NCI-H2171 treated with DMSO at 0.1 percent for 48 hours (cell line): Measurements from ENCODE around the gene BSND.

Experiments
- DNase-seq: peaks from one replicate; lab custom pipeline; 2025; lab: John Stamatoyannopoulos, UW

The BSND gene

GRCh38 chr1:55048453-55049270 is 49.9 kb downstream of the BSND start:
- DNase-seq = no peak

GRCh38 chr1:55049271-55049913 is 50.7 kb downstream of the BSND start:
- DNase-seq = no peak

GRCh38 chr1:55049914-55050278 is 51.2 kb downstream of the BSND start:
- DNase-seq = peak; percentile 79

GRCh38 chr1:55050283-55050682 is 51.5 kb downstream of the BSND start:
- DNase-seq = peak; percentile 75

GRCh38 chr1:55051169-55051568 is 52.4 kb downstream of the BSND start:
- no peak for DNase-seq

- no peak for DNase-seq
These were observed 52.9 kb downstream of the BSND start for GRCh38 chr1:55051621-55052020.

GRCh38 chr1:55052221-55053142 is 53.7 kb downstream of the BSND start:
- DNase-seq = no peak

- no peak for DNase-seq
These were observed 54.7 kb downstream of the BSND start for GRCh38 chr1:55053265-55053954.

- DNase-seq = no peak
These were observed 55.7 kb downstream of the BSND start for GRCh38 chr1:55054396-55054795.

GRCh38 chr1:55055084-55055882 is 56.5 kb downstream of the BSND start:
- DNase-seq = no peak

- DNase-seq = no peak
These were observed 57.4 kb downstream of the BSND start for GRCh38 chr1:55055951-55056631.

GRCh38 chr1:55056632-55056992 is 57.9 kb downstream of the BSND start:
- DNase-seq = no peak

- DNase-seq = no peak
These were observed 58.7 kb downstream of the BSND start for GRCh38 chr1:55057270-55057955.

GRCh38 chr1:55057956-55058298 is 59.2 kb downstream of the BSND start:
- no peak for DNase-seq

- DNase-seq = no peak
These were observed 60.8 kb downstream of the BSND start for GRCh38 chr1:55059302-55060132.

- peak; percentile 62 for DNase-seq
These were observed 61.6 kb downstream of the BSND start for GRCh38 chr1:55060133-55060999.

- no peak for DNase-seq
These were observed 62.4 kb downstream of the BSND start for GRCh38 chr1:55061000-55061705.
